HG03060 (cell line): ENCODE measurements around the gene AP3S1.
"Not testable (repeated sequence)": the region's sequence is repeated elsewhere in the genome, so short reads cannot be mapped to it uniquely, and the experiment has no call there.

Experiments used
- ATAC-seq: cut with Tn5 transposase; IDR thresholded peaks from one replicate; pipeline ENCODE4 v1.9.1; 2021; ENCODE audit warnings: low read depth, moderate number of reproducible peaks; ENCODE audit not compliant: unreplicated experiment

AP3S1 gene

DNA sequence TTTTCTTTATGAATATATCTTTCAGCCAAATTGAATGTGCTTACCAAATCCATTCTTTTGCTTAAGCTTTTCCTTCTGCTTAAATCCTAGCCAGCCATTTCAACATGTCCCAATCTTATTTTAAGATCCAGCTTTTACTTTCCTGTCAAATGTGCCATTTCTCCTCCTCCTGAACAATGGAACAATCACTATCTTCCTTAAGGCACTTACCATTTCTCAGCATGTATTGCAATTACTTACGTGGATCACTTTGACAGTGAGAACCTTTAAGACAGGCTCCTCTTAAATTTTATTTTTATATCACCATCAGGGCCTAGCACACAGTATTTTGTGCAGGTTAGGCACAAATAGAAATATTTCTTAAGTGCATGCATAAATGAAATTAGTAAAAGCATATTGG is 20.9 kb upstream of the AP3S1 start:
- no peak for ATAC-seq

DNA sequence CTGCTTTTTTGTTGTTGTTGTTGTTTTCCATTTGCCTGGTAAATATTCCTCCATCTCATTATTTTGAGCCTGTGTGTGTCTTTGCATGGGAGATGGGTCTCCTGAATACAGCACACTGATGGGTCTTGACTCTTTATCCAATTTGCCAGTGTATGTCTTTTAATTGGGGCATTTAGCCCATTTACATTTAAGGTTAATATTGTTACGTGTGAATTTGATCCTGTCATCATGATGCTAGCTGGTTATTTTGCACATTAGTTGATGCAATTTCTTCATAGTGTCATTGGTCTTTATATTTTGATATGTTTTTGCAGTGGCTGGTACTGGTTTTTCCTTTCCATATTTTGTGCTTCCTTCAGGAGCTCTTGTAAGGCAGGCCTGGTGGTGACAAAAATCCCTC is 16.8 kb upstream of the AP3S1 start:
- ATAC-seq = not testable (repeated sequence)

DNA sequence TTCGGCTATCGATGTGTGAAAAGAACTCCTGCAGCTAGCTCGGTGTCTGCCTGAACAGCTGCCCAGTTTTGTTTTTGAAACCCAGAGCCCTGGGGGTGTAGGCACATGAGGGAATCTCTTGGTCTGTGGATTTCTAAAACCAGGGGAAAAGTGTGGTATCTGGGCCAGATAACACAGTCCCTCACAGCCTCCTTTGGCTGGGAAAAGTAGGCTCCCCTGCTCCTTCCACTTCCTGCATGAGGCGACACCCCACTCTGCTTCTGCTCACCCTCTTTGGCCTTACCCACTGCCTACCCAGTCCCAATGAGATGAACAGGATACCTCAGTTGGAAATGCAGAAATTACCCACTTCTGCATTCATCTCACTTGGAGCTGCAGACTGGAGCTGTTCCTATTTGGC is 15.8 kb upstream of the AP3S1 start:
- no peak for ATAC-seq

DNA sequence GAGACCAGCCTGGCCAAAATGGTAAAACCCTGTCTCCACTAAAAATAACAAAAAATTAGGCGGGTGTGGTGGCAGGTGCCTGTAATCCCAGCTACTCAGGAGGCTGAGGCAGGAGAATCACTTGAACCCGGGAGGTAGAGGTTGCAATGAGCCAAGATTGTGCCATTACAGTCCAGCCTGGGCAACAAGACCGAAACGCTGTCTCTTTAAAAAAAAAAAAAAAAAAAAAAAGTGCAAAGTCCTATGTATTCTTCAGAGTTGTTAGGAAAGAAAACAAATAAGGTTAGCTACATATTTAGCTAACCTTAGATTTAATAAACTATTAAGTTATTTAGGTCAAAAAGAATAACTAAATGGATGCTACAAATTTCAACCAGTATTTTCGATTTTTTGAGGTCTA is 11.8 kb upstream of the AP3S1 start:
- no peak for ATAC-seq

DNA sequence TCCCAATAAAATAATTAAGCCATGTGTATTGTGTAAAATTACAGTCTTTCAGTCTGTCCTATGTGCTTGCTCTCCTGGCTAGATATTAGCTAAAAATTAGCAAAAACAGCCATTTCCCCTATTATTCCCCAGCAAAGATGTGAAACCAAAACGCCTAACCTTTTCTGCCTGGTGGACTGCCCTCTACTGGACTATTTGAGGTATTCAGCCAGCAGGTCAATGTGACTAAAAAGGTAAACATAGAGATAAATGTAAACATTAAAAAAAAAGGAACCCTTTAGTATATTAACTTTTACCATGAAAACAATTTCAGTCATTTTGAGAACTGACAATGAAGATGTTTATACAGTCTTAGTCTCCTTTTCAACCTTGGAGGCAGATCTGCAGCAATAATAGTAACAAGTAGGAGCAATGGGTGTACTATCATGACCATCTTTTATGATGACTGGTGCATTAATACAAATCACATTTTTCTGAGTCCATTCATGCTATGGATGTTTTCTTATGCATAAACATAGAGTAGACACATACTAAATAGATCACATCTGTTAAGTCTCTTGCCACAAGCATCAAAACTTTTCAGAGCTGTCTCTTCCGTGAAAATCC is 10.5 kb upstream of the AP3S1 start:
- ATAC-seq = no peak

DNA sequence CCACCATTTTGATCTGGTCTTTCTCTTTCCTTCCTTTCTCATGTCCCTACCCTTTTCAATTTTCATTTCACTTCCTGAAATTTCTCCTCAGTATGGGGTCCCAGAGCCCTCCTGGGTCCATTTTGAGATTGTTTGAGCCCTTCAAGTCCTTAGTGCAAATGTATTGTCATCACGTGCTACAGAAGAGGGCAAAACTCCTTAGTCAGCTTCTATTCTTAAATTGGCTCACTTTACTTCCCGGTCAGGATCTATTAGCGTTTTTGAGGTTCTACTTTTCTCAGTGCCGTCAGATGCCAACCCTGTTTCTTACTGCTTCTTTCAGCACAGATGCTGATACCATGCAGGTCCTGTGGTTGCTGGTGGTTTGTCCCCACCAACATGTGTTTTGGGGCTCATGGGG is 6.3 kb upstream of the AP3S1 start:
- ATAC-seq = no peak

DNA sequence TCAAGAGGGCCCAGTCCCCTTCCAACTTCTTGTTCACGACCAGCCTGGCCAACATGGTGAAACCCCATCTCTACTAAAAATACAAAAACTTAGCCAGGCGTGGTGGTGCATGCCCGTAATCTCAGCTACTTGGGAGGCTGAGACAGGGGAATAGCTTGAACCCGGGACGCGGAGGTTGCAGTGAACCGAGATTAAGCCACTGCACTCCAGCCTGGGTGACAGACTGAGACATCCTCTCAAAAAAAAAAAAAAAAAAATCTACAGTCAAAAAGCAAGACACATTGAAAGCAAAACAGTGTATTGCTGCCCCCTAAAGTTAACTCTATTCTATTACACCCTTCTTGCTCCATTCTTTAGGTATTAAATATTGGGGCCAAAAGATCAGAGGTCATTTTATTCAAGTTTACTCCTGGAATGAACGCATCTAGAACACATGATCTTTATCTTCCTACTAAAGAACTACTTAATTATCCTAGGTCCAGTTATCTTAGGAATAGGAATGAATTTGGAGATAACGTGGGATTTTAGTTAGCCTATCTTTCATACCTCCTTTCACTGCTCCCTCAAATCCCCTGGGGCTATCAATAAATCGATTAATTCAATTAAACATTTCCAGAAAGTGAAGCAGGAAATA is 2.7 kb upstream of the AP3S1 start:
- peak; percentile 20 for ATAC-seq

DNA sequence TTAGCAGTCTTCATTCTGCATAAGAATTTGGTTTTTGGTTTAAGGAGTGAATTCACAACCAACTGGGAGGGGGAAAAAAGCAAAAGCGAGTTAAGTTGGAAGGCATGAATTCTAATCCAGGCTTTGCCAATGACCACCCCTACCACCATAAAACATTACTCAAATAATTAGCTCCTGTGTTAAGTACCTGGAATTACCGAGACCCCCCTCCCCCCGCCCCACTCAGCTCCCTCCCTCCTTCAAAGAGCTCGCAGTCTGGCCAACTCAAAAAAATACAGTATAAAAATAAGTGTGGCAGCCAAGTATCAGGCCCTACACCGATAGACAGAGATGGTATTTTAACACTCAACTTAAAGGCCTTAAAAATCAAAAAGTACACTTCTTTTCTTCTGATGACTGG is 862 bp upstream of the AP3S1 start:
- ATAC-seq = no peak

DNA sequence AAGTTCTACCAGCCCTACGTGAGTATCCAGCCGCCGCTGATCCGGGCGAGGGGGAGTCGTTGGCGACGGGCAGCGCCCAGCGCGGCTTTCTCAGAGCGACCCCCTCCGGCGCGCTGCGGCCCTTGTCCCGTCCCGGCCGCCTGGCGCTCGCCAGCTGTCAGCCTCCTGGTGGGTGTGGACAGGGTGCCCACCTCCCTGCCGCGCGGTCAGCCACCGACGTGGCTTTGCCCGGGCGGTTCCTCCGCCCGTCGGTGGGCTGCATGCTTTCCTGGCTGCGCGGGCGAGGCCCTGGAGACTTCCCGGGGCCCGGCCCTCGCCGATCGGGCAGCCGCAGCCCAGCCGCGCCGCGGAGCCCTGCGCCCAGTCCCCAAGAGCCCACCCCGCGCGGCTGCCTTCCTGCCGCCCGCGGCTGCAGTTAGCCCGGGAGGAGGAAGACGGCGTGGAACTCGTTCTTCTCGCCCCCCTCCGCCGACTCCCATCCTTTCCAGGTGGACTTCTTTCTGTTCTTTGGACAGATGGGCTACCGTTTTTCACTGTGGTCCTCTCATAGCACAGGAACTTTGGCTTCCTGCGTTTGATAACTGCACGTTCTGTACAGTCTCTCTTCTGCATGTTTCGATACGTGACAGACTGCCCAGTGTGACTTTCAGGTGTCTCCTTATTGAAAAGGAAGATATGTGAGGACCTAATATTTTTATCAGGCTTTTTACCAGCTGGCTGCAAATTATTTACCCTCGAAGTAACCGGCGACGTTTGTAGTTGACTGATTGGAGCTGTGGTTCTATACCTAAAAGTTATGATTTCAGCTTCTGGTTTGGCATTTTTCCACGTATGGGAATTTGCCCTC is 577 bp downstream of the AP3S1 start:
- ATAC-seq = peak; percentile 13

DNA sequence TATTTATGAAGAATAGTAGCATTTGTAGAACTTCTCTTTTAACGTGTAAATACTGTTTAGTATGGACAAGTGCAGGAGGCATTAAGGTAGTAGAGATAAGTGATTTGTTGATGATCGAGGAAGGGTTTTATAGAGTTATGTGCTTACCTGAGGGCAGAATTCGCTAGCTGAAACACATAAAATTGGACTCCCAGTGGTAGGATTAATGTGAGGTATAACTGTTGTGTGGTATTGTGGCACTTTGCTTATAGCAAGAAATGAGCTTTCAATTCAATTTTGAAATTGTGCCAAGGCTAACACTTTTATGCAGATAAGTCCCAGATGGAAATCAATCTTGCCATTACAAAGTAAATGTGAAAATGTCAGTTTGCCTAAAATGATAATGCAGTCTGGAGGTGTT is 1.2 kb downstream of the AP3S1 start:
- no peak for ATAC-seq

DNA sequence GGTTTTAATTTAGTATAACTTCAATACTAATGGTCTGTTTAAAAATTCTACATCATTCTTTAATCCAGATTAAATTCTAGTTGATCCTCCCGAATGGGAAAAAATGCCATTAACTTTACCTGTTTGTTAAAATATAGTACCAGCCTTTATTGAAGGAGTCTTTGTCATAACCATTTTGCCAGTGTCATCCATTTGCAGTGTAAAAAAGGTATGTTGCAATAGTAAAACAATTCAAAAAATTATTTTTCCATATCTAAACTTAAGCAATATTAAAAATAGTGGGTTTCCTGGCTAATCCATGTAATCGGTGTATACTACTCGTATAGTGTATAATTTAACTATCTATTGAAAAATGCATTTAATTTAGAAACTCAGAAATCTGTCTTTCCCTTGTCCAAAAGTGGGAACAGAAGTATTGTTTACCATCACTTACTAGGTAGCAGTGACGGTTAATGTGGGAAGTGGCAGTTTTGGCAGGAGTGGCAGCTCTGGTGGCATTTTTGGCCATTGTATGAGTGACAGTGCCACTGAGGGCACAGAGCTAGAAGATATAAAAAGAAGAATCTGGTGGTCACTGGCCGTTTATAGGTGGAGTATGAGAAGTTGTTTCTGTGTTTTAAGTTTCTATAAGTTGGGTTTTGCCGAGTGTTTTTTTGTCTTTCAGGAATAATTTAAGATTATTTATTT is 1.9 kb downstream of the AP3S1 start:
- no peak for ATAC-seq

DNA sequence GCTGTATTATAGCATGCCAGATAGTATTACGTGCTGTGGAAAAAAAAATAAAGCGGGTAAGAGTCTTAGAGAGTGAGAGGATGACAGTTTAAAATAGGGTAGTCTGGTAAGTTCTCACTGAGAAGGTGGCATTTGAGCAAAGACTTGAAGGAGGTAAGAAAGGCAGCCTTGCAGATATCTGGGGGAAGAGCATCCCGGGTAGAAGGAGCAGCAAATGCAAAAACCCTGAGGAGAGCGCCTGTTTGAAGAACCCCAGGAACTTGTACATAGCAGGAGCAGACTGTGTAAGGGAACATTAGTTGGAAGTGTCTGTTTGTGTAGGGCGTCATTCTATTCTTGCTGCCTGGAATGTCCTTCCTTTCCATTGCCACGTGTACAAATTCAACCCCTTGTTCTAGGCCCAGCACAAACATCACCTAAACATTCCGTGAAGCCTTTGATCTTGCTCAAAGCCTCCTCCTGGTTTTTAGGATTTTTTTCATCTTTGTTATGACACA is 2.6 kb downstream of the AP3S1 start:
- no peak for ATAC-seq

DNA sequence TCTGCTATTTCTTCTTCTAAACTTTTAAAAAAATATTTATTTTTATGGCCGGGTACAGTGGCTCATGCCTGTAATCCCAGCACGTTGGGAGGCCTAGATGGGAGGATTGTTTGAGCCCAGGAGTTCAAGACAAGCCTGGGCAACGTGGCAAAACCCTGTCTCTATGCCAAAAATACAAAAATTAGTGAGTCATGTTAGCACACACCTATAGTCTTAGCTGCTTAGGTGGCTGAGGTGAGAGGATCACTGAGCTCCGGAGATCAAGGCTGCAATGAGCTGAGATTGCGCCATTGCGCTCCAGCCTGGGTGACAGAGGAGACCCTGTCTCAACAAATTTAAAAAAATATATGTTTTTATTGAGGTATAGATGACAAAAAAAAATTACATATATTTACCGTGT is 5.6 kb downstream of the AP3S1 start:
- ATAC-seq = no peak

DNA sequence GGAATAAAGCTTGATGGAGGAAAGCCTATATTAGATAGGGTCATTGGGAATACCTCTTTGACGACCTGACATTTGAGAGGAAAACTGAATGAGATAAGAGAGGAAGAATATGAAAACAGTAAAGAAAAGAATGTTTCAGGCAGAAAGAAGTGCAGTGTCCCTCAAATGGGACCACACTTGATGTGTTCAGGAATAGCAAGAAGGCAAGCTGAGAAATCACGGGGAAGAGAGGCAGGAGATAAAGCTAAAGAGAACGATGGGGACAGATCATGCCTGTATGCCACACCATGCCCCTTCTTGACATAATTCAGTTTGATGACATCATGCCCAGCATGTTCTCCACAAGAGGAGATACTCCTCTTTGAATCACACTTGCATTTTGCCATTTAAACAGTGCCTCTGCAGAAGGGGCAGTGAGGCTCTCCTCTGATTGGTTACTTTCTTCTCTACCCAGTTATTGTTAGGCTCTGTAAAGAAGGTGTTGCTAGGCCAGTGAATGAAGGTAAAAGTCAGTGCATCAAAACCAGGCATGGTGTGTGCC is 7.6 kb downstream of the AP3S1 start:
- ATAC-seq = no peak

DNA sequence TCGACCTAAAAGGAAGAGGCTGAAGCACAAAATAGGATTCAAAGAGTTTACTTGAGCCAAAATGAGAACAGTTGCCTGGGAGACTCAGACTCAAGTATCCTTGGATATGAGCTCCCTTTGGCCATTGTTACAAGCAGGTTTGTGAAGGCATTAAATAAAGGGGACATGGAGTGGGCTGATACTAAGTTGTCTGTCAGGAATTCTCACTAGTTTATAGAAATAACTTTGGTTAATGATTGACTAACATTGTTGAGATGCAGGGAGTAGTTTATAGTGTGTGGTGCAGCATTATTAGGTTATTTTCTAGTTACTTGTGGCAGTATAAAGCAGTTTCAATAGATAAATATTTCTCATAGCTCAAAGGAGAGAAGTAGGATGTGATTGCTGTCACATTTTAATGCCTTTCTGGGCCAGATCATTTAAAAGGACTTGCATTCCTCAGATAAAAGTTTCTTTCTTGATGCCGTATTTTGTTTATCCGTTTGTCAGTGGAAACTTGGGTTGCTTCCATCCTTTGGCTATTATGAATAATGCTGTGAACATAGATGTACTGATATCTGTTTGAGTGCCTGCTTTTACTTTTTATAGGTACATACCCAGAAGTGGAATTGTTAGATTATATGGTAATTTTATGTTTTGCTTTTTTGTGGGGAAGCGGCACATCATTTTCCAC is 9.1 kb downstream of the AP3S1 start:
- no peak for ATAC-seq

DNA sequence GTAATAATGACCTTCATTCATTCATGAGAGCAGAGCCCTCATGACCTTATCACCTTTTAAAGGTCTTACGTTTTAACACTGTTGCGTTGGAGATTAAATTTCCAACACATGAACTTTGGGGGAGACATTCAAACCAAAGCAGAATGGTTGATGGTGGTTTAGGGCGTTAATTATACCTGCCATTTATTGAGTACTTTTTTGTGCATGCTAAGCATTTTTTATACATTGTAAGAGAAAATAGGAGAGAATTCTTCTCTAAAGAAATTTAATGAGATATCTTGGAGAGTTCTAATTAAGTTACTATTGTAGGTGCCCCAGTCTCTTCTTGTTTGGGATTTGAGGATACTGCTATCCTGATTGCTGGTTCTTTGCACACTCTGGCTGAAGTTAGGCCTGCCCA is 12.4 kb downstream of the AP3S1 start:
- ATAC-seq = no peak

DNA sequence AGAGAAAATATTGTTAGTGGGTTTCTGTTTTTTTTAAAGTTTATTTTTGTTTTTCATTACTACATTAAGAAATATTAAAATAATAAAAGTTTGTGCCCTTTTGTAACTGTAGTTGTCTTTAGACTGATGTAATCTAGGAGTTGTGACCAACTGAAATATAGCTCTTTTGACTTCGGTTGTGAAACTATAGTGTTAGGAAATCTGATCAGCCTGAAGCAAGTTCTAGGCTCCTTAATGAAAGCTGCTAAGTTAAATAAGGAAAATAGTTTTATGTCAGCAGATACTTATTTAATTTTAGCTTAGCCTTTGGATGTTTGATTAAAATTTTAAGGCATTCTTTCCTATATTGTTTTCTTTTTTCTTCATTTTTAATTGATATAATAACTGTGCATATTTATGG is 14.2 kb downstream of the AP3S1 start:
- no peak for ATAC-seq

DNA sequence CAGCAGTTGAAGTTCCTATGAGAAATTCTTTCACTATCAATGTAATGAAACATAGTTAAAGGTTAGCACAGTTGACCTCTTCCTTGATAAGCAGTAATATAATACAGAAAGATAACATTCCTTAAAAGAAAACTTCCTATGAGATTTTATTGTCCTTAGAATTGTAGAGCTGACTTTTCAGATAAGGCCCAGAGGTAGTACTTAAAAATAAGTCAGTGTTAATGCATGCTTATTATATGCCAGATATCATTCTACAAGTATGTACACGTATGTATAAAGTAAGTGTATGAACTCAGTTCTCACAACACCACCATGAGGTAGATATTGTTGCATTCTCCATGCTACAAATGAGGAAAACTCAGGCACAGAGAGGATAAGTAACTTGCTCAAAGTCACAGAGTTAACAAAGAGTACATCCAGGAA is 15.3 kb downstream of the AP3S1 start:
- ATAC-seq = no peak

DNA sequence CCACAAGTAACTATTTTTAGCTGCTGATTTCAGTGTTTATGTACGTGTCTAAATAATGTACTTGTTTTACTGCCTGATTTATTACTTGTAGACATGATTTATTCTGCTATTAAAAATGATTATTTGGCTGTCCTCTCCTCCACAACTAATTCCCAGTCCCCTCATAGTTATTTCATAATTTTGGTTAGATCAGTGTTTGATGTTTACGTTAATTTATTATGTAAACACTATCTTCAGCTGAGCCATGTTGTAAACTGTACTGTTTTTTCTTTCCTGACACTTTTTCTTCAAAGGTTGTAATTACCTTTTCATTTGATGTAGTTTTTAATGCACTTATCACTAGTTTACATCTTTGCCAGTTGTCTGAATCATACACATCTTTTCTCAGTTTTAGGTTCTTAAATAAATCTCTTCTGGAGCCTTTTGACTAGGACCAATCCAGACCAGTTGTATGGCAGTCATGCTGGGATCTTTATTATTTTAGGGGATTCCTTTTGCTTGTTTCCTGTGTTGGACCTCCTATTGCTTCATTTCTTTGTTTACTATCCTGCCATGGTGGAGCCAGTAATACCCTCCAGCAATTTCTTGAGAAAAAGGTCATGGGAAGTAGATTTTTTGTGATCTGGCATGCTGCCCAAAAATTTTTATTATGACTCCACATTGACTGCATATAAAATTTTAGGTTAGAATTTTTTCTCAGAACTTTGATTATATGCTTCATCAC is 16.1 kb downstream of the AP3S1 start:
- ATAC-seq = no peak

DNA sequence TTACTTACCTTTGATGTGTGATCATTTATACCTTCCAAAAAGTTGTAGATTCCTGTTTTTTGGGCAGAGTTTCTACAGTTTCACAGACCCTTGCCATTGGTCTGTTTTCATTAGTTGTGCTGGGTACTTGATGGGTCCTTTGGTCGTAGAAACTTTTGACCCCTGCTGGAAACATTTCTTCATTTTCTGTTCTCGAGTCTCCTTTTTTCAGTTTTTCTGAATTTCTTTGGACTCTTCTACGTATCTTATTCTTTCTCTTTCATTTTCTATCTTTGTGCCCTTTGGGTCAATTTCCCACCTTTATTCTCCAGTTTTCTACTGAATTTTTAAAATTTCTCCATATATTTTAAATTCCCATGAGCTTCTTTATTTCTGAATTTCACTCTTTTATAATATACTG is 16.7 kb downstream of the AP3S1 start:
- no peak for ATAC-seq
